NCI-H510A (cell line): ENCODE data around the gene MYT1.

Experiments
- DNase-seq: peaks from one replicate; lab custom pipeline; 2025; lab: John Stamatoyannopoulos, UW

The MYT1 gene

DNA sequence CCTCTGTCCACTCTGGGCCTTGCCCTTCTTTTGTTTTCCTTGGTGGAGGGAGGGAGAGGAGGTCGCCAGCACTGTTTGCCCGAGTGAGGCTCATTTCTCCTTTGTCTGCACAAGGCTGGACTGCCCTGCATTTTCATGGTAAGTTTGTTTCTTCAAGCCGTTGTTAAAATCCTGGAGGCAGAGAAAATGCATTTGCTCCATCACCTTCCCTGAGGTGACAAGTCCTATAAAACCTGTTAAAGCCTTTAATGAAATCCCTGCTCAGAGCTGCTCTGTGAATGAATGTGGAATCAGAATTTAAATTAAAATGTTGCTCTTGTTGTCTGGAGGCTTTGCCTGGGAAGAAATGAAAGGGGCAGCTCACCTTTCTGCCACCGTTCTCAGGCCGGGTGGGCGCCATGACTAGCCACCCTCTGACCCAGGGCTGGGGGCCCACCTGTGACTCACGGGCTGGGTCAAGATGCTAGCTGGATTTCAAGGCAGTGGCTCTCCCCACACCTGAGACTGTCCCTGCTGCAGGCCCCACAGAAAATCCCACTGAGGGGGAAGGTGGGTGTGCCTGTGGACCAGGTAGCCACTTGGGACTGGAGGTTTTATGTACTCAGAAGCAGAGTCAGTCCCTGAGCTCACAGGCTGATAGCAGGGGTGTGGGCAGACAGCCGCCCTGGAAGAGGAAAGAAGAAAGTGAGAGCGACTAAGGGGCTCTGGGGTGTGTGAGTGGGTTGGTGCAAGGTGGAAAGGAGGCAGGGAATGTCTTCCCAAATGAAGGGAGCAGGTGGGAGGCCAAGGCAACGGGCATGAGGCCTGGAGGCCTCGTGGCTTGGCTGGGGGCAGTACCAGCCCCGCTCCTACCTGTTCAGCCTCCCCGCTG, 24.0 kb upstream of the MYT1 start:
- DNase-seq, result no peak

DNA sequence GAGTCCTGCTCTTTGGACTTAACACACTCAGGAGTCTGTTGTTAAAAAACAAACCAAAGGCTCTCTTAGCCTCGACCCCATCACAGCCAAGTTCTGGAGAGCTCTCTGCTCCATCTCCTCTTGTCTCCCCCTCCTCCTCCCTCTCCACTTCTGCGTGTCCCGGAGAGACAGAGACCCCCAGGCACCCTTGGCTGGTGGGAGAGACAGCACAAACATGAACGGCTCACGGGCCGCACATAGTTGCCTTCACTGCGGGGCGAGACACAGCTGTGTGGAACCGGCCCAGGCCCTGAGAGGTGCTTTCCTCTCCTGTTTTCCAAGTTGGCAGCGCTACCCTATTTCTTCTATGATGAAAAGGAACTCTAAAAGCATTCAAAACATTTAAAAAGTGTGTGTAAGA, 23.3 kb upstream of the MYT1 start:
- no peak for DNase-seq

DNA sequence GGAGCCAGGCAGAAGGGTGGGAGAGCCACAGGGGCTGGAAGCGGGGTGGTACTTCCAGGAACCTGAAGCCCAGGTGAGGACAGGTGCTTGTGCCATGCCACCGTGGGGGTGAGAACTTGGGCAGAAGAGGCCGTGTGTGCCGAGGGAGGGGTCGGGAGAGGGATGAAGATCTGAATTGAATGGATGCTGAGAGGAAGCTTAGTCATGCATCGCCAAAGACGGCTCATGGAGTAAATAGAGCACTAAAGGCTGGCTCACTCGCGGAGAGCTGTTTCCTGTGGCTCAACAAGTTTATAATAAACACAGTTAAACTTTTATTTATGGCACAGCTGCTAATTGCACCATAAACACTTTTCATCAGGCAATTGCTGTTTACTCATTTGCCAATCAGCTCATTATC, 21.7 kb upstream of the MYT1 start:
- DNase-seq, result peak; percentile 44

DNA sequence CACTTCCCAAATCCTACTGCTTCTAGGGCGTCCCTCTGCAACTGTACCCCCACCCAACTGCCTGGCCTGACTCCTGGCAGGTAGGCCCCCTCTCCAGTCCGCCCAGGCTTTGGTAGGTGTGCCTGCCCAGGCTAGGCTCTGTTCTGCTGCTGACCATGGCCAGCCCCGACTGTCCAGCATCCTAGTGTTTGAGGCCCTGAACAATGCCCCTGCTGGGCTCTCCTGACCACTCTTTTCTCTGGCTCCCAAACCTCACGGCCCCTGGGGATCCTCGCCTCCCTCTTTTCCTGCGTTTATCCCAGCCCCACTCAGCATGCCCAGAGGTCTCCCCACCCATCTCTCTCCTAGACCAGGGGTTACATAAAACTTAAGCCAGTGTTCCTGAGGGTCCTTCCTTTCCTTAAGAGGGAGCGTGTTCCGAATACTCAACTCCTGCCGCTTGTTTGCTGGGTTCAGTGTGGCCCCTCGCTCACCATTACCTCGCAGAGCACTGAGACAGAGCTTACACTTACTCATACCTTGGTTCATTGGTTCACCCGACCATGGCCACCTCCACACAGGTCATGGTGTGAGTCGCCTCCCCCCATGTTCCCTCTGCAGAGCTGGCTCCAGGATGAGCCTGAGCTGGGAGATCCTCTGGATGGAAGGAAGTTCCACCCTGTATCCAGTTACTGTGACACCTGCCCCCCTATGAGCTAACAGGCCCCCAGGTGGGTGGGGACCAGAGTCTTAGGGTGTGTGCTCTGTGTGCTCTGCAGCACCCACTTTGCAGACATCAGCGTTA, 21.0 kb upstream of the MYT1 start:
- no peak for DNase-seq

DNA sequence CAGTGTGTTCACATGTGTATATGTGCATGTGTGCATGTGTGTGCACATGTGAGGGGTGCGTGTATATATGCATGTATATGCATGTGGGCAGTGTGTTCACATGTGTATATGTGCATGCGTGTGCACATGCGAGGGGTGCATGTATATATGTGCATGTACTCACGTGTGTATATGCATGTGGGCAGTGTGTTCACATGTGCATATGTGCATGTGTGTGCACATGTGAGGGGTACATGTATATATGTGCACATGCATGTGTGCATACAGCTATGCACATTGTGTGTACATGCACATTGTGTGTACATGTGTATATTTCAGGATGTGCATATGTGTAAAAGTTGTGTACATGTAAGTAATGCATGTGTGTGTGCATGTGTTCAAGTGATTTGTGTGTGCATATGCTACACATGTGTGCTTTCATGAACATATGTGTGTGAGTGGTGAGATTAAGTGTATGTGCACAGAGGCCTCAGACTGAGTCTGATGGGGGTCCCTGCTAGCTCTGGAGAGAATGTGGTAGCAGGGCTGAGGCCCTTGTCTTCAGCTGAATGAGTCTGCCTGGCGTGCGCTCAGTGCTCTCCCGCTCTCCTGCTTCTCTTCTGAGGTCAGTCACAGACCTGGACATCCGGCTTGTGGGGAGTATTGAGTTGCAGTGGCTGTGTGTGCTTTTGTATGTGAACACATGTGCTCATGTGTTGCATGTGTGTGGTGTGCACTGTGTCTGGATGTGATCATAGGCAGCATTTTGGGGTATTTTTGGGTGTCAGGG, 19.9 kb upstream of the MYT1 start:
- no peak for DNase-seq

DNA sequence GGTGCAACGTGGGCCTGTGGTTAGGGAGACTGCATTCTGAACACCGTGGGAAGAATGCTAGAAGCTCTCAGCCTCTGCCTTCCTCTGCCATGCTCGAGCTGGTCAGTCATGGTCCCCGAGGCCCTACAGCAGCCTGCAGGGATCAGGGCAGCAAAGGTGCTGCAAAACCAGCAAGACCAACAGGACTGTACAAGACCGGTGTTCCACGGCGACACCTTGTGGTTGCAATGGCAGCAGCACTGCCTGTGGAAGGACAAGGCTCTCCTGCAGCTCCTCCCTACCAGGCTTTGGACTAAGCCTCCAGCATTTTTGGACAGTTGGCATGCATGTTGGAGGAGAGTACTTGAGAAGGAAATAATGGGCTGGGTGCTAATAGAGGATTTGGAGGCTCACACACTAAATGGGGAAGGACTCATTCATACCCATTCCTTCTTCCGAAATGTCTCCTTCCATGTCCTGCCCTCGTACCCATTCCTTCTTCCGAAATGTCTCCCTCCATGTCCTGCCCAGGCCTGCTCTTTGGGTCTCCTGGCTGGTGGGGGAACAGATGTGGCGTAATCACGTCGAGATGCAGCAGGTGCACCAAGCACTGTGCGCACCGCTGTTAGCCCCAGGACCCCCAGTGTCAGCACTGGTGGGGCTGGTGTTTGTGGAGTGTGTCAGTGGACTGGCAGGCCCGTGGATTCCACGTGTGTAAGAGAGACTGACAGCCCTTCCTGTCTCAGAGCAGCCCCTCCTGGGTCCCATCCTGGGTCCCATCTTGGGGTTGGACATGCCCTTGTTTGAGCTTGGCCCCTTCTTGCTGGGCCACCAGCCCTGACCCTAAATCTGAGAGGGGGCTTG, 18.6 kb upstream of the MYT1 start:
- DNase-seq, result no peak

DNA sequence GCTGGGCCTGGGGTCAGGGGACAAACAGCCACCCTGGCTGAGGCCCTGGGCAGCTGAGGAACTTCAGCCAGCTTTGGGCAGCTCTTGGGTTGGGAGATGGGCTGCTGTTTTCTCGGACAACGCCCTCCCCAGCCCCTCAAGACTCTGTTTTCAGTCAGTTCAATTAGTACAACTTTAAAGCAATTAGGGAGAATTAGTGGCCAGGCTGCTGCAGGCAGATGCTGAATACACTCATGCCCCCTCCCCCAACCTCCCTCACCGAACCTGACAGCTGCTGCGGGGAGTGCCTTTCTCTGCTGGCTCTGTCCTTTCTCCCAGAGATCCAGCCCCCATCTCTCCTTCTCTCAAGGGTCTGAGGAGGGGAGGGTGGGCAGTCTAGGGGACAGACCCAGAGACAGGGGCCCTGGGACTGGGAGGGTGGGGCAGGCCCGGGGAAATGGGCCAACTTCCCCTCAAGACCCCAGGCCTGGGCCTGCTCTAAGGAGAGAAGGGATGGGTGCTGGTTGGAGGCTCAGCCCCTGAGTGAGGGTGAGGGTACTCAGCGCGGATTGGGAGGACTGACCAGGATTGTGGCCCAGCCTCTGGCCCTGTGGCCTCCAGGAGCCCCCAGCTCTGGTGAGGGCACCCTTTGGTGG, 17.8 kb upstream of the MYT1 start:
- no peak for DNase-seq

DNA sequence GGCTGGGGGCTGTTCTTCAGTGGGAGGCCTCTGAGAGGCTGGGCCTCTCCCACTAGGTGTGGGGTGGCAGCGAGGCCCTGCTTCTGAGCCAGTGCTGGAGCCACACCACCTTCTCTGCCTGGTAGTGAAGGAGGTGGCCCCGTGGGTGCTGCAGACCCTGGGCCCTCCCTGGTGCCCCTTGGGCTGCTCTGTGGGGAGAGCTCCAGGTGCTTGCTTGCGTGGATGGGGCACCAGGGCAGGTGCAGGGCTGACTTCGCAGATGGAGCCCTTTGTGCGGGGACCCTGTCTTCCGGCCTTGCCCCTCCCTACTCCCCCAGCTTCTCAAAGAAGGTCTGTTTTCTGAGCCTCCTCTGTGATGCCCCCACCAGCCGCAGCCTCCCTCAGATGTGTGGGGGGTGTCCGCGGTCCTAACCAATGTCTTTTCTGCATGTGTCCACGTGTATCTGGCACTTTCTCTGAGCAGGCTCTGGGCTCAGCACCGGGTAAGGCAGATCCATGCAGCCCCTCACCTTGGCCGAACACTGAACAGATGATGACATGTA, 17.2 kb upstream of the MYT1 start:
- DNase-seq, result no peak

DNA sequence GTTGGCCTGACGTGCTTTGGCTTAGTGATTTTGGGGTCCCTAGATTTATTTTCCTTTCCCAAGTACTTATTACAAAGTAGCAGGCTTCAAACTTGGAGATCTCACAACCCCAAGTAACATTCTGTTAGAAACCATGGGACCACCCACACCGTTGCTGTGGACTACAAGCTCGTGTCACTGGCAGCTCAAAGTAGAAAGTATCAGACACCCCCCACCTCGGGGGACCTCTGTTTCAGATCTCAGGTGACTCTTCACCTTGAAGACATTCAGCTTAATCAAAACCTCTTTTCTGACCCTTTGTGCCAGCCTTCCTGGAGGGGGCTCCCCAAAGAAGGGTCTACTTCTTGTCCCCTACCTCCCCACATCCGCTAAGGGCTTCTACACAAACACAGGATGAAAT, 15.7 kb upstream of the MYT1 start:
- DNase-seq, result no peak

DNA sequence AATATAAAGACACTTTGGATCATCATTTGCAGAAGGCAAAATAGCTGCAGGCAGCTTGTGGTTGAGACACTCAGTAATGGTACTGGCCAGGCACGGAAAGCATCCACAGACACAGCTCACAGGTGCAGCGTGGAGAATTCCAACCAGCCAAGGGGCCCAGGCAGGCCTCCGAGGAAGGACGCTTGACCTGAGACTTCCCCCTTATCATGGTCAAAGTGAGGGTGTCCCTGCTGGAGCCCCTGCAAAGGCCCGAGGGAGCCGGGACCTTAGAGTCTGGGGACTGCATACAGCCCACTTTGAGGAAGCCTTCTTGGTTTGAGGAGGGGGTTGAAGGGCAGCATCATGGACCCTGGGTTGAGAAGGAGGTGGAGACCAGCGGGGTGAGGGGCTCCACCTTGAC, 15.1 kb upstream of the MYT1 start:
- no peak for DNase-seq

DNA sequence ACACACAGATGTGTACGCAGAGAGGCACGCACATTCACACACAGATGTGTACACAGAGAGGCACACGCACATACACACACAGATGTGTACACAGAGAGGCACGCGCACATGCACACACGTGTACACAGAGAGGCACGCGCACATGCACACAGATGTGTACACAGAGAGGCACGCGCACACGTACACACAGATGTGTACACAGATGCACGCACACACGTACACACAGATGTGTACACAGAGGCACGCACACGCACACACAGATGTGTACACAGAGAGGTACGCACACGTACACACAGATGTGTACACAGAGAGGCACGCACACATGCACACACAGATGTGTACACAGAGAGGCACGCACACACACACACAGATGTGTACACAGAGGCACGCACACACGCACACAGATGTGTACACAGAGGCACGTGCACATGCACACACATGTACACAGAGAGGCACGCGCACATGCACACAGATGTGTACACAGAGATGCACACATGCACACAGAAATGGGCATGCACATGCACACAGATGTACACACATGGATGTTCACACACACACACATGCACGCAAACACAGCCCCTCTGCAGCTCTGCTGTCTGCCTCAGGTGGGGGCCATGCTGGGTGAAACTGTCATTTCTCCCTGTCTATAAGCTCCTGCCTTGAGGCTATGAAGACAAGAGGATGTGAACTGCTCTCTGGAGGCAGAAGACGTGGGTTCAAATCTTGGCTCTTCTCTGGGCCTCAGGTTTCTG, 14.3 kb upstream of the MYT1 start:
- DNase-seq, result no peak

DNA sequence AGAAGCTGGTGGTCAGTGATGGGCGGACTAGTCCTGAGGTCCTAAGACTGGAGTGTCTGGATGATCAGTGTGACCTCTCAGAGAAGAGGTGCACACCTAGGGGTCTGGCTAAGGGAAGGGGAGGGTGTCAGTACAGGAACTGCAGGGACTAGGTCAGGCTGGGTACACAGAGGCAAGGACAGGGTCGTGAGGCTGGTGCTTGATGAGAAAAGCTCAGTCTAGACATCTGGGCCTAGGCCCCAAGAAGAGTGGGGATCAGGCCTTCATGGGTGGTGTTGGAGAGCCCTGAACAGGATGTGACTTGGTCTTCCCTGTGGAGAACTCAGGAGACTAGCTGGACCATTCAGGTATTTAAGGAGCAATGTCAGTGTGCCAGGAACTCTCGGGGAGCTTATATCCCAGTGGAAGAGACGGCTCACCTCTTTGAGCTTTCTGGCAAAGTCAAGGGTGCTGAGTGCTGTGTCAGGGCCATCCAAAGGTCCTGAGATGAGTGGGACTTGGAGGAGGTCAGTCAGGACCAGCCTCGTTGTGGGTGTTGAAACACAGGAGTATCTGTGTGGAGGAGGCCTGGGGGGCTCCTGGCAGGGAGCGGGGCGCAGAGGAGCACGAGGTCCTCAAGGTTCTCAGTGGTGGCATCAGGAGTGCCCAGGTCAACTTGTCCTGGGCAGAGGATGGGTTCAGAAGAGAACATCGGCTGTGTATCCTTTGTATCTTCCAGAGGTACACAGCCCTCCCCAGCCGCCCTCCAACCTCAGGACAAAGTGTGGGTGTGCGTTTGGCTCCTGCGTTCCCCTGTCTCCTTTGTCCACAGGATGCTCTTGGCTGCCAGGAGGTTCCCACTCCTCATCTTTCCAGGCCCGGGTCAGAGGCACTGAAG, 13.3 kb upstream of the MYT1 start:
- DNase-seq, result no peak

DNA sequence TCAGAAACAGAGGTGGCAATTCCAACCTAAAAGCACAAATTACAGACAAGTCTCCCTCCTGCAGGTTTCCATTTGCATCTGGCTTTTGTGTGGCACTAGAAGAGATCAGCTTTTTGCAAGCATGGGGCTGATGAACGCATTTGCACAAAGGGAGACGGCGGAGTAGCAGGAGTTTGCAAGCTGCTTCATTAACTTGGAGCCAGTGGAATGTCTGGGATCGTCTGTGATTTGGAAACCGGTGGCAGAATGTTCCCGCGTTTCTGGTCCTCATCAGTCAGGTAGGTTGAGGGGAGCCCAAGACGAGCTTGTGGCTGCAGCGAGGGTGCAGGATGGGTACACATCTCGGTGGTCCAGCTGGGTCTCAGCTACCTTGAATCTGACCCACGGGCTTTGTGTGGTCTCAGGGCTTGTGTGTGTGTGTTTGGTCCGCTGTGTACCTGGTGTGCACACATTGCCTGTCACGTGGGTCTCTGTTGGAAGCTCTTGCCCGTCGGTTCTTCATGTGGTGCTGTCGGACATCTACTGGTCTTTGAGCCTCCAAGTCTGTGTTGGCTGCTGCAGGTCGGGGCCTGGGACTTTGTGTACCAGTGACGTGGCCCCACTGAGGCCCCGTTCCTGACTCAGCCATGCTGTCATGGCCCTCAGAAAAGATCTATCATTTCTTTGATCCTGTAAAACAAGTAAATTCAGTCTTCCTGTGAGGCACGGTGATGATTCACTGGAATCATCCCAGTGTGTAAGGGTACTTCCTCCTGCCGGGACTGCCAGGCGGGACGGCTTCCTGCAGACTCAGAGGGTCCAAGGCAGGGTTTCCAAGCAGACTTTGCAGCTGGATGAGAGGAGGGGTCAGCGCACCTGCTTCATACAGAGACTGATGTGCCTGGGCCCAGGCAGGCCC, 12.4 kb upstream of the MYT1 start:
- no peak for DNase-seq

DNA sequence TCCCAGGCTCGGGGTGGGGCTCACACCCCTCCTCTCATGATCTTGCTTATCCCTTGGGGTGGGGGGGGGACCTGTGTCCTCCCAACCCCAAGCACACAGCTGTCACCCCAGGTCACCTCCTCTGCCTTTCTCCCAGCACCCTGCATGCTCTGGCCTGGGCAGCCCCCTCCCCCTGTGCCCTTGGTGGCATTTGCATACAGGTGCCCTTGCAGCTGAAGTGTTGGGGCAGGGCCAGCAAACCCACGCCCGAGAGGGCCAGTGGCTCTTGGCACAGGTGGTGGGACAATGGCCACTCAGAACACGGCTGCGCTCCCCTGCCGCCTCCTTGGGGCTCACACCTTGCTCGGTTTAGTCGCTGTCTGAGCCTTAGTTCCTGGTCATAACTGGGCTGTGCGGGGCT, 11.3 kb upstream of the MYT1 start:
- DNase-seq, result peak; percentile 86

DNA sequence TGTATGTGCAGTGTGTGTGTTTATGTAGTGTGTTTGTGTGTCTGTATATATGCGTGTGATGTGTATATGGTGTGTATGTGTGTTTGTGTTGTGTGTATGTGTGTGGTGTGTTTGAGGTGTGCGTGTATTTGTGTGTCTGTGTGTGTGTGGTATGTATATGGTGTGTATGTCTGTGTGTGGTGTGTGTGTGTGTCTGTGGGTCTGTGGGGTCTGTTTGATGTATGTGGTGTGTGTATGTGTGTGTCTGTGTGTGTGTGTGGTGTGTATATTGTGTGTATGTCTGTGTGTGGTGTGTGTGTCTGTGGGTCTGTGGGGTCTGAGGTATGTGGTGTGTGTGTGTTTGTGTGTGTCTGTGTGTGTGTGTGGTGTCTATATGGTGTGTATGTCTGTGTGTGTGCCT, 10.8 kb upstream of the MYT1 start:
- no peak for DNase-seq

DNA sequence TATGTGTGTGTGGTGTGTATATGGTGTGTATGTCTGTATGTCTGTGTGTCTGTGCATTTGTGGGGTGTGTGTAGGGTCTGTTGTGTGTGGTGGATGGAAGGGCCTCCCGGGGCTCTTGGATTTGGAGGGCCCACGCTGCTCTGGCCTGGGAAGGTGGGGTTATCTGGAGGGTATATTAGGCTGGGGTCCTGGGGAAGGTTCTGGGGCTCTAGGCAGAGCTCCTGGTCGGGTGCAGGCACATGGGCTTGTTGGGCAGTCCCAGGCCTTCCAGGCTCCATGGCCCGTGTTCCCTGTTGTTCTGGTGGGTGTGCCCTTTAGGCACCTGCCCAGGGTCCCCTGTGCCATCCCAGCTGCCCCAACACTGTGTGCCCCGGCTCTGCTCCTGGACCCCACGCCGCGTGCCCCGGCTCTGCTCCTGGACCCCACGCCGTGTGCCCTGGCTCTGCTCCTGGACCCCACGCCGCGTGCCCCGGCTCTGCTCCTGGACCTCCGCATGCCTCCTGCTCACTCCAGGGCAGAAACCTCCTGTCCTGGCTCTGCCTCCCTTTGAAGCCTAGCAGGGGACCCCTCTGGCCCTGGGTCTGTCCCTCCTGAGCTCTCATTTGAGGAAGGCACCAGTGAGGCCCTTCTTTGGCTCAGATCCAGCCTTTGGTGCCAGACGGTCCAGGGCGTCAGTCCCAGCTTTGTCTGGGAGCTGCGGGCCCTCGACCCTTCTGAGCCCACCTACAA, 10.2 kb upstream of the MYT1 start:
- DNase-seq, result no peak

DNA sequence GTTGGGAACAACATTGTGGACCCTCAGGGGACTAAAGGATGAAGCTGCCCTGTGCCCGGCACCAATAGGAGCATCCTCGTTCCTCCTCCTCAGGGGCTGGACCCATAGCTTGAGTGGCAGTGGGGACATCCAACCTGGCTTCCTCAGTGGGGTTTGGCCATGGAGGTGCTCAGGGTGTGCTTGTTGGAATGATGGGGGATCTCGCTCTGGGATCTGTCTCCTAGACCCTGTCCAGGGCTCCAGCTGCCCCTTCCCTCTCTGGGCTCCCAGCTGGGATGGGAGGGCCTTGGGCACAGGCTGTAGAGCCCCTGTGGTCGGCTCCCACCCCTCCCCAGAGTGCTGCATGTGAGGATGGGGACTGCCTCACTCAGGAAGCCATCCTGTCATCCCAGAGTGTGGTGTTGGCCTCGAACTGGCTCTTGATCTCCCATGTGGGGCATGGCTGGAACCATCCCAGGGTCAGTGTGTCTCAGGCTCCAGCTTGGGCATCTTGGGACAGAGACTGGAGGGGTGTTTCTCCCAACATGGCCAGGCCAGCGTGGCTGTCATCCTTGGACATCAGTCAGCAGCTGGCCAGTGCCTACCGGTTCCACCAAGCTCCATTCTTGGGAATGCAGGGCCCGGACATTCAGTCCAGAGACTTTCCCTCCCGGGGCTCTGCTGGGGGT, 9.5 kb upstream of the MYT1 start:
- DNase-seq, result no peak
